Smooth muscle cell (in vitro differentiated cells): ENCODE data around the gene CILP. TPM values are rescaled to one million over a fixed set of nuclear protein-coding genes. Genes with fewer than 3 reads are reported as not detected.

Experiments used
- DNase-seq: peaks from one replicate; lab custom pipeline; 2025; ENCODE audit not compliant: unreplicated experiment; lab: John Stamatoyannopoulos, UW
- H2AFZ ChIP-seq: fragments of 200-600 bp; sonication (generic); 2 replicates; pipeline ENCODE4 v1.6.0; 2016; ENCODE audit warnings: antibody characterized with exemption, low read depth, mild to moderate bottlenecking
- H3F3A ChIP-seq: fragments of 200-600 bp; sonication (generic); 2 replicates; pipeline ENCODE4 v1.6.0; 2017; ENCODE audit warnings: antibody characterized with exemption, low read depth
- H3K27ac ChIP-seq: fragments of 200-600 bp; sonication (generic); 2 replicates; pipeline ENCODE4 v1.5.1; 2016; ENCODE audit warnings: low read depth, mild to moderate bottlenecking
- H3K27me3 ChIP-seq: fragments of 200-600 bp; sonication (generic); 2 replicates; pipeline ENCODE4 v1.6.1; 2016; ENCODE audit warnings: low read depth, mild to moderate bottlenecking
- H3K36me3 ChIP-seq: fragments of 200-600 bp; sonication (generic); 2 replicates; pipeline ENCODE4 v1.5.1; 2016; ENCODE audit warnings: low read depth
- H3K4me1 ChIP-seq: fragments of 200-600 bp; sonication (generic); 2 replicates; pipeline ENCODE4 v1.5.1; 2016; ENCODE audit warnings: low read depth
- H3K4me2 ChIP-seq: fragments of 200-600 bp; sonication (generic); 2 replicates; pipeline ENCODE4 v1.6.0; 2016; ENCODE audit warnings: mild to moderate bottlenecking
- H3K4me3 ChIP-seq: fragments of 200-600 bp; sonication (generic); 2 replicates; pipeline ENCODE4 v1.5.1; 2016; ENCODE audit warnings: mild to moderate bottlenecking
- H3K79me2 ChIP-seq: fragments of 200-600 bp; sonication (generic); 2 replicates; pipeline ENCODE4 v1.6.0; 2016; ENCODE audit warnings: low read depth, mild to moderate bottlenecking
- H3K9ac ChIP-seq: fragments of 200-600 bp; sonication (generic); 2 replicates; pipeline ENCODE4 v1.6.0; 2016; ENCODE audit warnings: low read depth
- H3K9me3 ChIP-seq: fragments of 200-600 bp; sonication (generic); replicated peaks from 2 replicates; pipeline ENCODE4 v1.5.1; 2016; ENCODE audit warnings: low read depth
- H4K20me1 ChIP-seq: fragments of 200-600 bp; sonication (generic); 2 replicates; pipeline ENCODE4 v1.6.0; 2016; ENCODE audit warnings: low read depth
- CTCF ChIP-seq: fragments of 200-600 bp; sonication (generic); IDR thresholded peaks from 2 replicates; pipeline ENCODE4 v1.5.1; 2017; ENCODE audit warnings: borderline replicate concordance, mild to moderate bottlenecking, antibody characterized with exemption; ENCODE audit not compliant: insufficient read depth, poor library complexity, severe bottlenecking
- WGBS: methylation state at CpG from one replicate; pipeline ENCODE4 v1.1.7; 2016; ENCODE audit warnings: low lambda C conversion rate; 5-methylcytosine and 5-hydroxymethylcytosine counted together
- polyA plus RNA-seq: library from polyadenylated mRNA; unstranded; fragments of >200 nt; fragmentation: Nextera tagmentation; extraction: Ambion mirVana; gene quantifications from 2 replicates; pipeline ENCODE4 v1.2.1, GENCODE V29; 2016
- total RNA-seq: library from RNA; depleted of rRNA; stranded (reverse); fragments of >200 nt; gene quantifications from 2 replicates; pipeline ENCODE4 v1.2.3, GENCODE V29; 2014

The CILP gene
- total and polyA plus RNA-seq, 2 experiments from 2014 or later = 84.4 to 125 TPM

GRCh38 chr15:65195548-65195923 is 15.7 kb downstream of the CILP start:
- Histone ChIP-seq H3K4me2 (no peak overlapping the region), H3K4me3 (no peak overlapping the region), H3K4me1 (no peaks in the 10 kb centered on the region), H2AFZ (no peak overlapping the region), H4K20me1 (no peaks in the 10 kb centered on the region), H3K9me3 (no peaks in the 10 kb centered on the region), H3F3A (no peaks in the 10 kb centered on the region), H3K27me3 (no peaks in the 10 kb centered on the region), H3K27ac (no peak overlapping the region), H3K9ac (no peak overlapping the region), H3K36me3 (no peaks in the 10 kb centered on the region), H3K79me2 (no peaks in the 10 kb centered on the region)
- no peak for DNase-seq
- 84% methylated on average over 5 of the region's 5 CpGs for WGBS
- no peak for TF ChIP-seq CTCF

- TF ChIP-seq CTCF = no peak
- Histone ChIP-seq H3K36me3 (no peaks in the 10 kb centered on the region), H3K27me3 (no peaks in the 10 kb centered on the region), H3K9ac (no peak overlapping the region), H3K27ac (no peak overlapping the region), H2AFZ (no peak overlapping the region), H3K79me2 (no peaks in the 10 kb centered on the region), H3F3A (no peaks in the 10 kb centered on the region), H3K9me3 (no peaks in the 10 kb centered on the region), H3K4me2 (no peak overlapping the region), H3K4me3 (no peak overlapping the region), H4K20me1 (no peaks in the 10 kb centered on the region), H3K4me1 (no peaks in the 10 kb centered on the region)
- 61% methylated on average over 6 of the region's 7 CpGs for WGBS
- no peak for DNase-seq
These were observed 16.3 kb downstream of the CILP start for GRCh38 chr15:65194826-65195547.

GRCh38 chr15:65192016-65192415 is 19.3 kb downstream of the CILP start:
- H3K9ac ChIP-seq = no peak overlapping the region
- DNase-seq = no peak
- WGBS = 94% methylated on average over 5 of the region's 5 CpGs

More at GRCh38 chr15:65192016-65192415, 19.3 kb downstream of the CILP start:
- Histone ChIP-seq H3K9me3 (no peaks in the 10 kb centered on the region), H3K36me3 (no peaks in the 10 kb centered on the region), H3K4me2 (no peak overlapping the region), H3K79me2 (no peaks in the 10 kb centered on the region), H4K20me1 (no peaks in the 10 kb centered on the region), H3K4me1 (peaks cover 7% of the 10 kb centered on the region), H3K4me3 (no peak overlapping the region), H3K27me3 (no peaks in the 10 kb centered on the region), H2AFZ (no peak overlapping the region), H3K27ac (no peak overlapping the region), H3F3A (no peaks in the 10 kb centered on the region)
- no peak for TF ChIP-seq CTCF
